ENCODE results near the gene KCNIP3. TPM values are rescaled to one million over a fixed set of nuclear protein-coding genes. Genes with fewer than 3 reads are reported as not detected.

Gene KCNIP3
- total and polyA plus RNA-seq, 12 donors, result 2.1 to 8.0 (median 3.9) TPM

DNA sequence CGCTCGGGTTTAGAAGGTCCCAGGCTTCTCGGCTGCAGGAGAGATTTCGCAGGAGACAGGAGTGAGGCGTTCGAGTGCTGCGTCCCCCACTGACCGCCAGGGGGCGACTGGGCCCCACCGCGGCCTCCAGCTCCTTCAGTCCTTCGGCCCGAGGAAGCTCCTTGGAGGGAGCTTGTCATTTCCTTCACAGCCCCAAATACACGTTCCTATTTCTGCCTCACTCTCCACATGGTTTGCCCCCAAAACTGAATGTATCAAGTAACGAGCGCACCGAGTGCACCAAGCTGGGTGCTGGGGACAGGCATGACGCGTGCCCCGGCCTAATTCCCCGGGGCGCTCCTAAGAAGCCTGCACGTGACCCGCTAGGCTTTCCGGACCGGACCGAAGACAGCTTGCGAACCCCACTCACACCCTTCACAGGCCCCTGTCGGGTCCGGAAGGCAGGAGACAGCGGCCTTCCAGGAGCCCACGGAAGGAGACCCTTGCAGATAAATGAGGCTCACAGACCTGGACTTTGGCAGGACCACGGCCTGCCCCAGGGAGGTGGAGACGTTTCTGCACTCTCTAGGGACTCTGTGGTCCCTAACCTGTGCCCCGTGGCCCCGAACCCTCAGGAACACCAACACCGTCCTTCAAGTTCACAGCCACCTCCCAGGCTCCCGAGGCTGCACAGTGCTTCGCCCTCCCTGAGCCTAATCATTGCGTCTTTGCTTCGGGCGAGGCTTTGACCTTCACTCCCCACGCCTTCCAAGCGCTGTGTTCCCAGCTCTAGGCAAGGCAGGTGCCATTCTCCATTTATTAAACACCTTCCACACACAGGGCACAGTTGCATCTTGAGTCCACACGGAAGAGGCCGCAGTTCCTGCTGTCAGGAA, 92.3 kb downstream of the KCNIP3 start:
- 57 to 62% methylated on average over 46 of the region's 46 CpGs for WGBS, 2 donors
- intact Hi-C loops (cut with DNase I), result no loop called here
- Histone ChIP-seq H3K4me3 (peak overlapping the region in 4 of 10 donors; percentile 15 to 25 (median 24)), H3K4me1 (peaks cover 0 to 29% (median 6%) of the 10 kb centered on the region in 9 donors), H3K27ac (no peak overlapping the region), H3K36me3 (no peaks in the 10 kb centered on the region), H3K9me3 (no peaks in the 10 kb centered on the region), H3K27me3 (peaks cover 0 to 17% (median 0%) of the 10 kb centered on the region in 7 donors)
- ATAC-seq, result peak; percentile 64 to 81 (median 75)
- peak; percentile 39 to 68 for DNase-seq
- peak; percentile 65 to 95 (median 86) for TF ChIP-seq CTCF (IDR thresholded peaks at IDR 0.05)

DNA sequence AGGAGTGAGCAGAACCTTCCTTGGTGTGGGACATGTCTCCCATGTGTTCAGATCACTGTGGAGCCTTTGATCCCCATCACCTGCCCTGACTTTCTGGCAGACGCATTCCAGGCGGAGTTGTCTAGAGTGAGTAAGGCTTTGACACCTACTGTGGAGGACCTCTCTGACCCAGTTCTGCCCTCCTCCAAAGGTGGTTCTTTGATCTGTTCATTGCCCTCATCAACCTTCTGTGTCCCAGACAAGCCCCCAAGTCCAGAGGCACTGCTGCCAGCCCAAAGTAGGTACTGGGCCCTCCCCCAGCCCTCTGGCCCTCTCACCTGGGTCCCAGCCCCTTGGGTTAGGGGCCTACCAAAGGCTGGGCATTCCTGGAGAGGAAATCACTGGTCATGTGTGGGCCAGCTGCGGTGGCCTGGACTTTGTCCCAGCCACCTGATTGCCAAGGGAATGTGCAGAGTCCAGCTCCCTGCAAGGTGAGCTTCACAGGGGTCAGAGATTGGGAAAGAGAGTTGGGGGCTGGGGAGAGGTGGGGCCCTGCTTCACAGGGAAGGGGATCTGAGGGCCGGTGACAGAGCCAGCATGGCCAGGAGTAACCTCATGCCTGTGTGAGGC, 93.2 kb downstream of the KCNIP3 start:
- Histone ChIP-seq H3K27ac (no peak overlapping the region), H3K9me3 (no peaks in the 10 kb centered on the region), H3K27me3 (peaks cover 0 to 17% (median 0%) of the 10 kb centered on the region in 7 donors), H3K36me3 (no peaks in the 10 kb centered on the region), H3K4me3 (no peak overlapping the region), H3K4me1 (peaks cover 0 to 20% (median 5%) of the 10 kb centered on the region in 9 donors)
- ATAC-seq (no peak), DNase-seq (no peak)
- TF ChIP-seq CTCF (IDR thresholded peaks at IDR 0.05), result no peak
- WGBS, 2 donors, result 87 to 92% methylated on average over 4 of the region's 4 CpGs
- intact Hi-C loops (cut with DNase I), result no loop called here

DNA sequence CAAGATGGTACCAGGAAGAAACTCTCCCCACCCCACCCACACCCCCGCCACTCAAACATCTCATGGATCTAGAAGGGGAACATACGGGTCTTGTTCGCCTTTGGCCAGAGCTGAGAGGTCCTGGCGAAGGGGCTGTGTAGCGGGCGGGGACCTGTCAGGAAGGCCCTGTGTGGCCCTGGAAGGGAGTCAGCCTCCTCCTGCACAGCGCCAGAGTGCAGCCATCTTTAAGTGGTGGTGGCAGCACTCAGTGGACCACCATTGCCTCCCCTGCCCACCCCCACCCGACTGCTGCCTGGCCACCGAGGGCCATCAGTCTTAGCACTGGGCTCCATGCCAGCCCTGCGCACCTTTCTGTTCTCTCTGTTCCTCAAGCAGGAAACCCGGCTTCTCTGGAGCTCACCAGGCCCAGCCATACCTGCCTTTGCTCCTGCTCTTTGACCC, 93.8 kb downstream of the KCNIP3 start:
- ATAC-seq, result no peak
- WGBS, 2 donors, result 83 to 84% methylated on average over 11 of the region's 11 CpGs
- DNase-seq, result no peak
- TF ChIP-seq CTCF (IDR thresholded peaks at IDR 0.05), result no peak
- Histone ChIP-seq H3K4me3 (no peak overlapping the region), H3K27me3 (peaks cover 0 to 17% (median 0%) of the 10 kb centered on the region in 7 donors), H3K9me3 (no peaks in the 10 kb centered on the region), H3K36me3 (no peaks in the 10 kb centered on the region), H3K4me1 (peaks cover 0 to 16% (median 5%) of the 10 kb centered on the region in 9 donors), H3K27ac (no peak overlapping the region)
- intact Hi-C loops (cut with DNase I), result no loop called here

GRCh38 chr2:95391641-95392310, 94.6 kb downstream of the KCNIP3 start:
- Histone ChIP-seq H3K4me3 (no peak overlapping the region), H3K9me3 (no peaks in the 10 kb centered on the region), H3K4me1 (peaks cover 0 to 16% (median 5%) of the 10 kb centered on the region in 9 donors), H3K27me3 (peaks cover 0 to 17% (median 0%) of the 10 kb centered on the region in 7 donors), H3K27ac (no peak overlapping the region), H3K36me3 (no peaks in the 10 kb centered on the region)
- 52 to 53% methylated on average over 8 of the region's 8 CpGs for WGBS, 2 donors
- DNase-seq, result no peak
- peak in 2 of 8 donors; percentile 28 to 30 for ATAC-seq
- intact Hi-C loops (cut with DNase I), result no loop called here
- TF ChIP-seq CTCF (IDR thresholded peaks at IDR 0.05), result no peak
